ENCODE results near the gene CCDC24.

DNA sequence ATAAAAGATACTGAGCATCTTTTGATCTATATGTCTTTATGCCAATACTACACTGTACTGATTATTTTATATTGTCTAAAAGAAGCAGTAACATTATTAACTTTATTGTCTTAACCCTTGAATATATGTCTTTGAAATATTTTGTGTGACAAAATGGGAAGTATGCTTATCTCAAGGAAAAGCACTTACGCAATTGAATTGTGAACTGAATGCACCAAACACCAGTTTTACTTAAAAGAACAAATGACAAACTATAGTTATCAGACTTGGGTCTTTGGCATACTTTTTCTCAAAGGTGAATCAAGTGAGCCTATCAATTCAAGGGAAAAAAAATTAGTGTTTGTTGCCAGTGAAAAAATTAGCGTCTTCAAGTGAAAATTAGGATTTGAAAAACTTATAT is 49.0 kb downstream of the CCDC24 start:
- TF ChIP-seq, protein P1, sequence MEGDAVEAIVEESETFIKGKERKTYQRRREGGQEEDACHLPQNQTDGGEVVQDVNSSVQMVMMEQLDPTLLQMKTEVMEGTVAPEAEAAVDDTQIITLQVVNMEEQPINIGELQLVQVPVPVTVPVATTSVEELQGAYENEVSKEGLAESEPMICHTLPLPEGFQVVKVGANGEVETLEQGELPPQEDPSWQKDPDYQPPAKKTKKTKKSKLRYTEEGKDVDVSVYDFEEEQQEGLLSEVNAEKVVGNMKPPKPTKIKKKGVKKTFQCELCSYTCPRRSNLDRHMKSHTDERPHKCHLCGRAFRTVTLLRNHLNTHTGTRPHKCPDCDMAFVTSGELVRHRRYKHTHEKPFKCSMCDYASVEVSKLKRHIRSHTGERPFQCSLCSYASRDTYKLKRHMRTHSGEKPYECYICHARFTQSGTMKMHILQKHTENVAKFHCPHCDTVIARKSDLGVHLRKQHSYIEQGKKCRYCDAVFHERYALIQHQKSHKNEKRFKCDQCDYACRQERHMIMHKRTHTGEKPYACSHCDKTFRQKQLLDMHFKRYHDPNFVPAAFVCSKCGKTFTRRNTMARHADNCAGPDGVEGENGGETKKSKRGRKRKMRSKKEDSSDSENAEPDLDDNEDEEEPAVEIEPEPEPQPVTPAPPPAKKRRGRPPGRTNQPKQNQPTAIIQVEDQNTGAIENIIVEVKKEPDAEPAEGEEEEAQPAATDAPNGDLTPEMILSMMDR (IDR thresholded peaks at IDR 0.05; ENCODE audit: extremely low read depth in 1 of 2, insufficient read depth in 1 of 2, low read depth in 1 of 2, low read length in 2 of 2): no peak
- TF ChIP-seq, protein P2, sequence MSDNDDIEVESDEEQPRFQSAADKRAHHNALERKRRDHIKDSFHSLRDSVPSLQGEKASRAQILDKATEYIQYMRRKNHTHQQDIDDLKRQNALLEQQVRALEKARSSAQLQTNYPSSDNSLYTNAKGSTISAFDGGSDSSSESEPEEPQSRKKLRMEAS (IDR thresholded peaks at IDR 0.05; ENCODE audit: insufficient read depth, insufficient read length): no peak
- TF ChIP-seq EZH2 (IDR thresholded peaks at IDR 0.05; ENCODE audit: borderline replicate concordance, low read depth, low read length, severe bottlenecking) (no peak), POLR2AphosphoS5 (IDR thresholded peaks at IDR 0.05; ENCODE audit: insufficient read depth, low read depth, low read length) (no peak), FOS (IDR thresholded peaks at IDR 0.05; ENCODE audit: borderline replicate concordance, insufficient read depth, low read length) (no peak), POLR2A (IDR thresholded peaks at IDR 0.05; ENCODE audit: low read depth, low read length) (no peak), MYC (IDR thresholded peaks at IDR 0.05; ENCODE audit: low read depth, low read length) (no peak), JUN (IDR thresholded peaks at IDR 0.05; ENCODE audit: borderline replicate concordance, insufficient read depth, insufficient read length, low read depth) (no peak)

Measured in endothelial cell of umbilical vein (primary cell).